Activated CD4-positive, alpha-beta T cell treated with anti-CD3 and anti-CD28 coated beads, Interleukin-2, amount 50 U/mL, for 24 hours (primary cell): ENCODE measurements around the gene STRA6.

Source experiments
- DNase-seq, 2 donors: peaks; one replicate each; pipeline ENCODE4 v3.0.0-alpha.2; 2020; ENCODE audit warnings: low read depth in 1 of 2, low spot score in 1 of 2

The STRA6 gene, protein sequence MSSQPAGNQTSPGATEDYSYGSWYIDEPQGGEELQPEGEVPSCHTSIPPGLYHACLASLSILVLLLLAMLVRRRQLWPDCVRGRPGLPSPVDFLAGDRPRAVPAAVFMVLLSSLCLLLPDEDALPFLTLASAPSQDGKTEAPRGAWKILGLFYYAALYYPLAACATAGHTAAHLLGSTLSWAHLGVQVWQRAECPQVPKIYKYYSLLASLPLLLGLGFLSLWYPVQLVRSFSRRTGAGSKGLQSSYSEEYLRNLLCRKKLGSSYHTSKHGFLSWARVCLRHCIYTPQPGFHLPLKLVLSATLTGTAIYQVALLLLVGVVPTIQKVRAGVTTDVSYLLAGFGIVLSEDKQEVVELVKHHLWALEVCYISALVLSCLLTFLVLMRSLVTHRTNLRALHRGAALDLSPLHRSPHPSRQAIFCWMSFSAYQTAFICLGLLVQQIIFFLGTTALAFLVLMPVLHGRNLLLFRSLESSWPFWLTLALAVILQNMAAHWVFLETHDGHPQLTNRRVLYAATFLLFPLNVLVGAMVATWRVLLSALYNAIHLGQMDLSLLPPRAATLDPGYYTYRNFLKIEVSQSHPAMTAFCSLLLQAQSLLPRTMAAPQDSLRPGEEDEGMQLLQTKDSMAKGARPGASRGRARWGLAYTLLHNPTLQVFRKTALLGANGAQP

DNA sequence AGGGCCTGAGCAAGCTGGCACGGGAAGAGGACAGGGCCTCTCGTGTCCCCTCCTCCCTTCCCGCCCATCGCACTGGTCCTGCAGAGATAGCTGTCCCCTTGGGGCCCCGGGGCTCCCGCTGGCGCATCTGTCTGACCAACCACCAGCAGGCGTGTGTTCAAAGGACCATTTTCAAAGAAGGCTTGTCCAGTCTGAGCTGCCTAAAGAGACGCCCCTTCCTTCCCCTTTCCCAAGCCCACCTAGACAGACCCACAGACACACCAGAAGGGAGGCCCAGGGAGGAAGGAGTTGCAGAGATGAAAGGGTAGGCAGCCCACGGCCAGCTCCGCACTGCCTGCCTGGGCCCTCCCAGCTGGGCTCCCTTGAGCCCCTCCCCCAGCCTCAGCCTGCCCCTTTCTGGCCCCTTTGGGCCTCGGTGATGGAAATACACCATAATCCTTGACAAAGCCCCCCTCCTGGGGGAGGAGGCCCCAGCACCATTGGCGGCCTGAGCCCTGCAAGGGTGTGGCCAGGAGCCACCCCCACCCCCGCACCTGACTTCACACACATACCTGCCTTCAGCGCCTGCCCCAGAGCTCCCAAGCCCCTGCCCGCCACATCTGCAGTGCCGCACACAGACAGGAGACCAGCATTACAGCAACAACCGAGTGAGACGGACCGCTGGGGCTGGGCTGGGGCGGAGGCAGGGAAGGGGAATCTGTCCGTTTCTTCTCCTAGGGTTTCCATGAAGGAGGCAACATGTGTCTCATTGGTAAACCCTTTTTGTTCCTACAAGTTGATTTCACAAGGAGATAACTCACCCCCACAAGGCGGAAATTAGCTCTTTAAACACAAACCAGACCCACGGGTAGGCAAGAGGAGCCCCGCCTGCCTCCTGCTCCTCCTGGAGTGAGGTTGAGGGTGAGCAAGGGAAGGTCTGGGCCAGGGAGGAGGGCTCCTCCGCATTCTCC lies at the start of gene STRA6:
TSS of gene STRA6 (minus strand) at position 336 of the 950 bp plus-strand sequence. CDS start 520 bp downstream, outside the sequence.
- DNase-seq = no peak

DNA sequence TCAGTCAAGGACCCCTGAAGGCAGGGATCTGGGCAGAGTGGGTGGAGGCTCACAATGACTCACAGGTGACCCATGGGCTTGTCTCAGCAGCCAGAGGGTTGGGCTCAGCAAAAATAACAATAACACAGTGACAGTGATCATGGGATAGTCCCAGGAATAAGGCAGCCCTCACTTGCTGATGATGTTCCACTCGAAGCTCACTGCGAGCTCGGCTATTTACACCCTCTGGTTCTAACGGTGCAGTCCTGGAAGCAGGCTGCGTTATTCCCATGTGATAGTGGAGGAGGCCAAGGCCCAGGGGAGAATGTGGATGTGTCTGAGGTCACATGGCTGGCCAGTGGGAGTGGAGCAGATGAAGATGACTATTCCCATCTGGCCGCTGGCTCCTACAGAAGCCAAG lies 49.7 kb upstream of the STRA6 start:
- DNase-seq = no peak

- no peak for DNase-seq
Measured at GRCh38 chr15:74251131-74251811, 48.7 kb upstream of the STRA6 start.

GRCh38 chr15:74250266-74250665 lies 47.7 kb upstream of the STRA6 start:
- DNase-seq = no peak

- no peak for DNase-seq
Measured at GRCh38 chr15:74245342-74245931, 42.9 kb upstream of the STRA6 start.

- DNase-seq = no peak
Measured at GRCh38 chr15:74244822-74245341, 42.3 kb upstream of the STRA6 start.

- DNase-seq = no peak
Measured at GRCh38 chr15:74243431-74243830, 40.8 kb upstream of the STRA6 start.

DNA sequence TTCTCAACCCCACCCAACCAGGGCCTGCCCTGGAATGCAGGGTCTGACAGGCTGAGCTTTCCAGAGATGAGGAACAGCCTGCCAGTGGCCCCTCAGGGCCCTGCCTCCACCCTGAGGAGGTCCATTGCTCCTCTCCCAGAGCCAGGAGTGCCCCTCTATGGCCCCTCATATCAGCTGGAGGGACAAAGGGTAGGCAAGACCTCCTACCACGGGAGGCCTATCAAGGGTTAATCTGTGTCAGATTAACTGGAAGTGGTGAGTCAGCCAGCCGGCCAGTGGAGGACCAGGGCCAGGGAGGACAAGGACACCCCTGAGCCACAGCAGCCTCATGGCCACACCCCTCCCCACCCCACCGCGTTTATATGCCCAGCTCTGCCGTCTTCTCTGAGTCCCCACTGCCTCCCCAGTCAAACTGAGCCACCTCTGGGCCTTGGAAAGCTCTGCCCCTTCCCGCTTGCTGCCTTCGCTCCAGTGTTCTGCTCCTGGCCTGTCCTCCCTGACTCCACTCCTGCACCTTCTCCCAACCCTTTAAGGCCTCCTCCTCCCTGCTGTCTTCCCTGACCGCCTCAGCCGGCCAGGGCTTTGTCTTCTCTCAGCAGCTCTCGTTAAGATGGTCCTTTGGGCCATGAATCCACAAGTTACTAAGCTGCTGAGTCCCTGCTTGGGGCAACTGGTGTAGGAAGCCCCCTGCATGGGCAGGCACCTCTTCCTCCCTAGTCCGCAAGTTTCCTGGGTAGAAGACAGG lies 40.0 kb upstream of the STRA6 start:
- no peak for DNase-seq

GRCh38 chr15:74240897-74241614 lies 38.5 kb upstream of the STRA6 start:
- no peak for DNase-seq

DNA sequence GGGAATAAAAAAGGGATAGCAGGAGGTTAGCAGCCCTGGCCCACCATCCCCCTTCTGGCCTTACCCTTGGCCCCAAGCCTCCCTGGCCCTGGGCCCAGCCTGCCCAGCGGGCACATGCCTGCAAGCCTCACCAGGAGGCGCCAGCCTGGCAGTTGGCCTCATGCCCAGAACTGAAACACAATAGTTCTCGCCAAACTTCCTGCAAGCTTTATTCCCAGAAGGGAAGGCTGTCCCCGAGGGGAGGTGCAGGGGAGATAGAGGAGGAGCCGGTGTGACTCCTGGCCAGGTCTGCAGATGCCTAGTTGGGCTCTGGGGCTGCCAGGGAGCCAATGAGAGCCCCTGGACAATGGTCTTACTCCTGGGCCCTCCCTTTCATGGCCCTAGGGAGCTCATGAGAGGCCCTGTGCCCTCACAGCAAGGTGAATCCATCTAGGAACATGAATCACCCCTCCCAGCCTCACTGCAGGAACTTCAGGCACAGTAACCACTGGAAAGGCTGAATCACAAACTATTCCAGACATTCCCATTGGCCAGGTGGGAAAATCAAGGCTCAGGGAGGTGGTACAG lies 37.5 kb upstream of the STRA6 start:
- no peak for DNase-seq

DNA sequence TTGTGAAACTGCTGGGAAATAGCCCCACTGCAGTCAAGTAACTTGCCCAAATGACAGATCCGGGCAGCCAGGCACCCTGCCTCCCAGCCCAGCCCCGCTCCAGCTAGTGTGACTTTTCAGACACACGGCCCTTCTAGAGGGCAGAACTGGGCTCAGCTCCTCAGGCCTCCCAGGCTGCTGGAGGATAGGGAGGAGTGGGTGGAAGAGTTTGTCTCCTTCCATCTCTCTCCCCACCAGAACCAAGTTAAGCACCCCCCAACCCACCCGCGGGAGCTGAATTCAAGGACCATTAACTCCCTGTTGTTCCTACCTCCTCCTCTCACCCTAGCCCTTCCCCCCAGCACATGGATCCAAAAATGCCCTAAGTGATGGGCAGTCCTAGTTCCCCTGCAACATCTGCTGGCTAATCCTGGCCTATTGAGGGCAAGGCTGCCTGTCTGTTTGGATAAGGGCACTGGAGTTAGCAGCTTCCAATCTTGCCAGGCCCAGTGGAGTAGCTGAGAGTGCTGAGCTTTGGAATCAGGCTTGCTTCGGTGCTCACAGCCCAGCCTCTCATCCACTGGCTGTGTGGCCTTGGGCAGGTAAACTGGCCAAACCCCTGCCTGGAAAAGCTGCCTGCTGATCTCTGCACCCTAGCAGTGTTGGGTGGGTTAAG lies 36.6 kb upstream of the STRA6 start:
- DNase-seq = no peak

- DNase-seq = no peak
Measured at GRCh38 chr15:74235962-74236361, 33.4 kb upstream of the STRA6 start, which contains the start of gene CCDC33. CCDC33 (plus strand) TSS chr15:74236326; CDS start chr15:74236720, 394 bp downstream.

DNA sequence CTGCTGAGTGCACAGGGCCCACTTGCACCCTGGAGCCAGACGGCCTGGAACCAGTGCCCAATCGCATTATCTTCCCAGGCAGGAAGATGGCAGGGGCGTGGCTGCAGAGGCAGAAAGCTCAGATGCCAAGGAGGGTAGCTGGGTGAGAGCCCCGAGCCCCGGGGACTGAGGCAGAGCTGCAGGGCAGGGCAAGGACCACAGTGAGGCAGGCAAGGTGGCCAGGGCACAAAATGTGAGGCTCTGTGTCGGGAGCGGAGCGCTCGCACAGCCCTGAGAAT lies 31.9 kb upstream of the STRA6 start:
- no peak for DNase-seq

GRCh38 chr15:74233851-74234597 lies 31.4 kb upstream of the STRA6 start:
- DNase-seq = no peak

GRCh38 chr15:74233373-74233772 lies 30.8 kb upstream of the STRA6 start:
- DNase-seq = no peak

- no peak for DNase-seq
Measured at GRCh38 chr15:74231475-74231874, 28.9 kb upstream of the STRA6 start.

GRCh38 chr15:74229686-74230085 lies 27.1 kb upstream of the STRA6 start:
- DNase-seq = no peak

GRCh38 chr15:74228723-74229081 lies 26.1 kb upstream of the STRA6 start:
- no peak for DNase-seq
